HG03175 (cell line): ENCODE results near the gene TEKT3.

Experiments used
- ATAC-seq: cut with Tn5 transposase; IDR thresholded peaks from one replicate; pipeline ENCODE4 v1.9.1; 2021; ENCODE audit warnings: mild to moderate bottlenecking, moderate library complexity; ENCODE audit not compliant: unreplicated experiment

TEKT3 gene

DNA sequence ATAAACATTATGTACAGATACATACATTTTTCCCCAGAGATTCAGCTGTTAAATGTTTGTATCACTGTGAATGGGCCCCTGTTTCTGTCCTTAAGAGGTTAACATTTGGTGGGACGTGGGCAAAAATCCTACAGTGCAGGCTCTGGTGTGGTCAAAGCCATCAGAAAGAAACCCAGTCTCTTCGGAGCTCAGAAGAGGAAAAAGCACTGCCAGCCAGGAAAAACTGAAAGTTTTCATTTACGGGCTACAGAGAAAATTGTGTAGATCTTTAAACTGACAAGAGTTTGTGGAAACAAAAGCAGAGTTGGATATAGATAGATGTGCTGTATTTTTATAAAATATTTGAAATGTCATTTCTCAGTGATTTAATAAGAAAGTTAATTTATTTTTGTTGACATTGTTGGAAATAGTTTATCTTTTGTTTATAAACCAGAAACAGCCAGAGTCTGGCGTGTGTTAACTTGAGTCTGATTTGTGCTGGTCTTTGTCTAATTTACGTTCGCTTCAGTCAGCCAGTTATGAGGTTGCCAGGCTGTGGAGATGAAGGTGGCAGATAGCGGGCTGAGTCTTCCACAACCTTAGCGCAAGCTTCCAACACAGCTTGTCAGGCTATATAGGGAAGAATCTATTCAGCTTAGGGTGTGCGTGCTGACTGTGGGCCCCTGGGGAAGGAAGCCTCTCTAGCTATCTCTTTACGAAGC is 9.5 kb upstream of the TEKT3 start:
- ATAC-seq: no peak

DNA sequence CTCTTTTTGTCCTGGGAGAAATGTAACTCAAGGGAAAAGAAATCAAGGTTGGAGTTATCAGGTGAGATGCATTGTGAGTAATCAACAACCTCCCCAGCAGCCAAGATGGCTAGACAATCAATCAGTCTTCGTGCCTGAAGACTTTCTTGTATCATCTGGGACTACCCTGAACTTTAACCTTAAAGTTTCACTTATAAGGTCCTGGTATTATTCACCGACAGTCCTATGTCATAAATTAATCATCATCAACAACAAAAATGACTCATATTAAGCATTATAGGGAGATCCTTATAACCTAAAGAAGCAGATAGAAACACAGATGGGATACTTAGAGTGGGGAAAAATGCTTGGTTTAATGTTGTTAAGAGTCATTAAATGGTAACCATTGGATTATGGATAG is 7.7 kb upstream of the TEKT3 start:
- ATAC-seq: no peak

DNA sequence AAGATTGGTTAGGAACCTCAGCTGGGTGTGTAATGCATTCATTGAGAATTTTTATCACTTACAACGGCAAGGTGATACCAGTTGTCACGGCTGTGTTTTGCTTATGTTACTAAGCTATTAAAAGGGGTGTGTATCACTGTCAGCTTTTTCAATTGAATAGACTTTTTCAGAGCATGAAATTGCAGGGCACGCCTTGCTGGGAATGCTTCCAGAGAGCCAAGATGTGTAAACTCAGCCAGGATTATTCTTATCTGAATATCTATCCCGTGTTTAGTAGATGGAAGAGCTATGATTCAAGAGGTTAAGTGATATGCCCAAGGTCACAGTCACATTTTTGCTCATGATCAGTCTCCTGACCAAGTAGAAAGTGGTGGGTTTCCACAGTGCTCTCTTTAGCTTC is 6.6 kb upstream of the TEKT3 start:
- no peak for ATAC-seq

DNA sequence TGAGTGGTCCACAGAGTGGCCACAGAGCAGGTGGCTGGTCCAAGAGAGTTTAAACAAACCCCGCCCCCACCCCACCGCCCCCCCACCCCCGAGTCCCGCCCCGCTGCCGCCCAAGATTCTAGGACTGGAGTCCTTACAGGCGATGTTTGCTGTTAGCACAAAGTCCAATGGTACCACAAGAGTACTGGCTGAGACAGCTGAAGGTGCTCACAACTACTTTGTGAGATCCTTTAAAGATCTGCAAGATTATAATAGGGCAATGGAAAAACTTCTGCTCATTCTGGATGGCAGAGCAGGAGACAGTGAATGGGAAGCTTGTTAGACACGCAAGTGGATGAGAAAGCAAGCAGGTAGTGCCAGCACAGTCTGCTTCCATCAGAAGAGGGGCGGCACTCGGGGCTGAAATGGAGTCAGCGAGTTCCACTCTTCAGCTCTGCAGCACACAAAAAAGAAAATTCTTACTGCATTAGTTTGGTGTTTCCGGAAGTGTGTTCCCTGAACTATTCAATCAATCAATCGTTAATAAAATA is 4.7 kb upstream of the TEKT3 start:
- ATAC-seq: no peak

DNA sequence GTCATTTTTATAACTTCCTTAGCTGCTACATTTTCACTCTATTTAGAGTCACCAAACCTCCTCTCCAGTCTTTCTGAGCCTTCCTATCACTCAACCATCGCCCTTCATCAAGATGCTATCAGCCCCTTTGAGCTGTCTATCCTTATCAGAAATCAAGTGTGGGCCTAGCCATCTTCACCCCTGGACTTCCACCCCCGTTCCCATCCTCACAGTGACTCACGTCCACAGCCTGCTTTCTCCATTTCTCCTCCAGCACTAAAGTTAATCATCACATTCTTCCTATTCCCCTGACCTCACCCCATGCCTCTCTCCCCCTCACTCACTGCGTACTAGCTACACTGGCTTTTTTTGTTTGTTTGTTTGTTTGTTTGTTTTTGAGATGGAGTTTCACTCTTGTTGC is 2.4 kb upstream of the TEKT3 start:
- no peak for ATAC-seq

DNA sequence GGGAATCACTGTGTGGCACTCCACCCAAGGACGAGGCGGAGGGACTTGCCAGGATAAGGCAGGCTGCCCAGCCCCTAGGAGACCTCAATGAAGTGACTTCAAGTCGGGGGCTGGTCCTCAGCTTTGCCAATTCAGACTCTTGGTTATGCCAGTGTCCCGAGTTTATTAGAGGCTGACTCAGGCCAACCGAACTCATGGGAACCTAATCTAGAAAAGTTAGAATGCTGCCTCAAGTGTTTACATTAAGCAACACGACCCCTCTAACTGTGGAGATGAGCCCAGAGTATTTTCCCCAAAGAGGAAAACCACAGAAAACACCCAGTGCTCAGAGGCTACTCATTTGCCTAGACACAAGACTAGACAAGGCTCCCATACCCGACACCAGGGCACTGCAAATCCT is 1.1 kb upstream of the TEKT3 start:
- ATAC-seq: no peak

DNA sequence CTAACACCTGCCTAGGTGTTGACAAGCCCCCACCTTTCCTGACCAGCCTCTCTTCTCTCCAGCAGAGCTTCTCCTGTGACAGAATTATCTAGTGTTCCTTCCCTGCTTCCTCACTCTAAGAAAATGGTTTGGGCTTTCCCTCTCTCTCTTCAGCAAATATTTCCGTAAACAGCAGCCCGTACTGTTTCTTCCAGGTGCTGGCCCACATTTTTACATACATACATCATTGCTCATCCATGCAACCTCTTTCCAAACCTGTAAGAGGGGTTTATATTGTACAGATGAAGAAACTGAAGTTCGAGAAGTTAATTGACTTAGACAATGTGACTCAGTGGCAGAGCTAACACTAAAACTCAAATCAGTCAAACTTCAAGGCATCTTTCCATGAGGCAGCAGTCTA is 569 bp upstream of the TEKT3 start:
- ATAC-seq: no peak

DNA sequence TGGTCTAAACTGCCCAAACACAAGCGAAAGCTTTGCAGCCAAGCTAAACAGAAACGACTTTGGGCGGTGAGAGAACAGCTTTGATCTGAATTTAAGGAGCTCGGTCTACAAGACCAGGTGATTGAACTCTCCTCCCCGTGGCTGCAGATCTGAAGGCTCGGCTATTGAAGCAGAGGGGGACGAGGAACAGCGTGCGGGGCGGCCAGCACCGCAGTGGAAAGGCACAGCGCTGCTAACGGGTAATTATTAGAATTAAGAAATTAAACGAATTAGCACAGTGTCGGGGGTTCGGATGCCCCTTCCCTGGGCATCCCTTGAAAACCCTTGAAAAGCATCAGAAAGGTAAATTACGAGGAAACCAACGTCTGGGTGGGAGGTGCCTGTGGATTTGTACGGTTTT is 431 bp downstream of the TEKT3 start:
- no peak for ATAC-seq

DNA sequence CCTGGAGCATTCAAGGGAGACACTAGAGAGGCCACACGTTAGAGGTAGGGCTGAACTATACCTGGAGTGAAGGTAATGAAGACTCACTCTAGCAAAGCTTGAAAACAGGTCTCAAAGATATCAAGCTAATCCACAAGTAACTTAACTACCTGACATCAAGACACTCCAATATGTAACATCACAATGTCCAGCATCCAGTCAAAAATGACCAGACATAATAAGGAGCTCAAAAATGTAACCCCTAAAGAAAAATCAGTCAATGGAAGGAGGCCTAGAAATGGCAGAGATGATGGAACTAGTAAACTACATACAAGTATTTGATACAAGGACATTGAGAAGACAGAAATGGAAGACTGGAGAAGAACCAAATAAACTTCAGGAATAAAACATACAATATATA is 6.0 kb downstream of the TEKT3 start:
- no peak for ATAC-seq

DNA sequence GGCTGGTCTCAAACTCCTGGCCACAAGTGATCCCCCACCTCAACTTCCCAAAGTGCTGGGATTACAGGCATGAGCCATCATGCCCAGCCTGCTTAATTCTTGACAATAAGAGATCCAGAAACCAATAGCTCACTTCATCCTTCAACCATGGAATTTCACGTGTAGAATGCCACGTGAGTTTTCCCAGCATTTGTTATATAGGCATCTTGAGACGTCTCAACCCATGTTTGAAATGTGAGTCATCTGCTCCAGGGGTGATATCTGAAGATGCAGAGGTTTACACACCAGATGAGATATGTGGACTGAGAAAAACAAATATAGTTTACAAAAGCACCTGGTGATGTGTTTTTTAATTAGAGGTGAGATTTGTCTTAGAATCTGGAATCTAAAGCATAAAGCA is 7.1 kb downstream of the TEKT3 start:
- no peak for ATAC-seq

DNA sequence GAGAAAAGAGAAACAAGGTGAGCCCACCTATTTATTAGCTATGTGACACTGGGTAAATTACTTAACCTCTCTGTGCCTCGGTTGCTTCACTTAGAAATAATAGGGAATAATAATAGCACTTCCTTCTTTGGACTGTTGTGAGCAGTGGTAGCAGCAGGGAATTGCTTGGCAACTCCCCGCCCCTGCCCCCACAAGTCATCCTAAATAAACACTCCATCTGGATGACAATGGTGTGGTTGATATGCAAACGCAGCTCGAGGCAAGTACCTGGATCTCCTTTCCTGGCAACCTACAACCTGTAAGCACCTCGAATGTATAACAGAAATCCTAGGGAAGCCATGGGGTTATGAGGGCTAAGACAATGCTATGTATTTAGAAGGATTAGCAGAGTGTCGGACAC is 9.1 kb downstream of the TEKT3 start:
- no peak for ATAC-seq

DNA sequence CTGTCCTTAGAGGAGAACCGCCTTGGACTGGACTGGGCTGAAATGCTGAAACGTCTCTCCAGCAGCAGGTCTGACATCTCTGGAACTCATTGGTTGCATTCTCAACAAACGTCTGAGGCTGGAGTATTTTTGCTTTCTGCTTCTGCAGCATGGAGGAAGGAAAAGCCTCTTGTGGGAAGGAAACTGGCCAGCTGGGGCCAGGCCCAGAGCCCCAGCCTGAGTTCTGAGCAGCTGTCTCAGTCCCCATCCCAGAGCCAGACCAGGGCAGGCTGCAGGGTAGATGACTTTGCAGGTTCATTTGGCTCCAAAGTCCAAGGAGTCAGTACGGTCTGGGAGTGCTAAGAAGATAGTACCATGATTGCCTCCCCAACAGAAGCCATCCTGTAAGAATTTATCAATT is 18.3 kb downstream of the TEKT3 start:
- no peak for ATAC-seq

DNA sequence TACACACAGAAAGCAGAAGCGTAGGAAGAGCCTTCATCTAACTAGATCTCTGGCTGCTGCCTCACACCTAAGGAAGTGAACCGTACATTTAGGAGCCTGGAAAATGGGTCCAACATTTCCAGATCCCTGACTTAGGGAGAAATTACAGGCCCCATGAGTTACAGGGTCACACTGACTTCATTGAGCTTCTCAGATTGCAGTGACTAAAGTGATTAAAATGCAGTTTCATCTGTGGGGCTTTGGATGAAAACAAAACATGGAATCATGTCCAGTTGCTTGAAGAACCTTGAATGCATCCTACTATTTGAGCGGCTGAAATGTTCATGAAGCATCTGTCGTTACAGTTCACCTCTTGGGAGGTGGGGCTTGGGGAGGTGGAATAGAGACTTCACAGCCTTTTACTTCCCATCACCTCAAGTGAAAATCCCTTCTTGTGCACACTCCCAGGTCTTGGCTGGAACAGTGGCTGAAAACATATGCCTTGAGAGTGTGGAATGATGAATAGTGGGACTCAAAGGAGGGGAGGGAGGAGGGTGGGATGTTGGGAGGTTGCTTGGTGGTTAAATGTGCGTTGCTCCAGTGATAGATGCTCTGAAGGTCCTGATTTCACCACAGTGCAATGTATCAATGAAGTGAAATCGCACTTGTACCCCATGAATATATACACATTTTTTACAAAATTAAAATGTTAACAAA is 19.7 kb downstream of the TEKT3 start:
- ATAC-seq: no peak

DNA sequence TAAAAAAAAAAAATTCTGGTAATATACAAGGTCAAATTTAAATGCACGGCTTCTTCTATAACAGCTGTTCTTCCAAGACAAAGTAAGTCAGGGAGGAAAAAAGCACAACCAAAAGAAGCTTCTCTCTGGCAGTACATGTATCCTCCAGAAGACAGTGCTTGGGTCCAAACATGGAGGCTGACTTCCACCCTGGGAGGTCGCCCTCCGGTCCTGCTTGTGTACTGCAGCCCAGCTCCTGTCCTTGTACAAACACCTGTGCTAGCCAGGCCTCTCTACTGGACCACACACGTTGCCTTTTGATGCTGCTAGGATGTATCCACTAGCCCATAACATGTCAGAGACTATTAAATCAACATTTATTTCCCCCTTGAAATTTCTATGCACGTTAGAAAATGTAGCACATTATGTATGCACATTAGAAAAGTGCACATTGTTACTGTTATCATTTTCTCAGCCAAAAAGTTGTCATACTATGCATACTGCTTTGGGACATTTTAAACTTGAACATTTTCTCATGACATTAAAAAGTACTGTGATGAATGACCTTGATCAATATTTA is 21.9 kb downstream of the TEKT3 start:
- no peak for ATAC-seq

DNA sequence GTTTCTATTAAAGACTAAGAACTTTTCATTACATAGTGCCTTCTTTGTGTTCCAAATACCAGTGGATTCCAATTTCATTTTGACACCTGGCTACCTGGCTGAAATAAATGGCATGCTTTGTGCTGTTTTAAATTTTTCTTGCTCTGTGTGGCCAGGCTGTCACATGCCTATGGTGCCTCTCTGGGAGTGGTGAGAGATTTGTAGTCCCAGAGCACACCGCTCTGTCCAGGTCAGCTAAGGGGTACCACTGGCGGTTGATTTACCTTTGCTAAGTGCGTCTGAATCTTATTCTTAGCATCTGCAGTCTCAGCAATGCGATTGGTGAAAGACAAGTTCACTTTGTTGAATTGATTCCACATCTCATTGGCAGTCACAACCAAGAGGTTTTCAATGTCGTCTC is 29.4 kb downstream of the TEKT3 start:
- ATAC-seq: no peak

DNA sequence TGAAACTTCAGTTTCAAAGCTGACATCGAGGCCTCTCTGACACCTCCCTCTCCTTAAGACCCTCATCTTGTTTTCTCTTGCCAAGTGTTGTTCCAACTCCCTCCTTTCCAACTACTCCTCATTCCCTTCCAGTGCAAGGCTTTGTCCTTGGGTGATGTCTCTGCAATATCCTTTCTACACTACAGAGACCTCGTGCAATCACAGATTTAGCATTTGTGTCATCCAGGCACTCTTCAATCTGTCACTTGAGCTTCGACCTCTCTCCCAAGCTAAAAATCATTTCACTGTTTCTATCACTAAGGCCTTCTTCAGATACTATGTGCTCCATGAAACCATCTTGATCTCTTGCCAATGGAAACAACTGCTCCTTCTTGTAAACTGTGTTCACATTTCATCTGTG is 31.6 kb downstream of the TEKT3 start:
- ATAC-seq: no peak

DNA sequence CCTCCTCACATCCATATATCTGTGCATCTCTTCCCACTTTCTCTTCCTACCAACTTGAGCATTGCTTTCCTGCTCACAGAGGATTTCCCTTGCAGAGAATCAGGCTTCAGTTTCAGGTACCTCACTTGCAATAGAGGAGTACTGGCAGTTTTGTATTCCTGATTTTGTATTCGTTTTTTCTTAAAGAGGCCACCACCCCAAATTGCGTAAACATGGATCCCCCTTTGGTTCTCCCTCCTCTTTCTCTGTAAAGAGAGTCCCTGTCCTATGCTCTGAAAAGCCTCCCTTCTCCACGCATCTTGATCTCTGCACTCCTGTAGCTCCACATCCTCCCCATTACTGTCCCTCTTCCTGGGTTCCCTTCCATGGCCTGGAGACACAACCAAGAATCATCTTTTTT is 32.2 kb downstream of the TEKT3 start:
- no peak for ATAC-seq

DNA sequence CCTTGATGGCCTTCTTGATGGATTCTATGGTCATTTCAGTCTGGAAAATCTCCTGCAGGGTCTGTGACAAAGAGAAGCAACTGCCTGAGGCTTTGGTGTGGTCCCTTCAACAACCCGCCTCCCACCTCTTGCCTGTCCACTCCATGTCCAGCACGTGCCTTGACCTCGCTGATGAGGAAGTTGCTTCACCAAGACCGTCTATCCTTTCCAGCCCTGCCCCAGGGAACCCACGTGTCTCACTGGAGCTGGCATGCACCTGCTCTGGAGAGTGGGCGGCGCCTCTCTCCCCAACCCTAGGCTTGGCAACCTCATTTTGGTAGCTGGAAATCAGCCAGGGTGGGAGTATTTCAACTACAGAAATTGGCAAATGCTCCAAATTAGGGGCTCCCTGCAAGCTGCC is 32.6 kb downstream of the TEKT3 start:
- no peak for ATAC-seq

DNA sequence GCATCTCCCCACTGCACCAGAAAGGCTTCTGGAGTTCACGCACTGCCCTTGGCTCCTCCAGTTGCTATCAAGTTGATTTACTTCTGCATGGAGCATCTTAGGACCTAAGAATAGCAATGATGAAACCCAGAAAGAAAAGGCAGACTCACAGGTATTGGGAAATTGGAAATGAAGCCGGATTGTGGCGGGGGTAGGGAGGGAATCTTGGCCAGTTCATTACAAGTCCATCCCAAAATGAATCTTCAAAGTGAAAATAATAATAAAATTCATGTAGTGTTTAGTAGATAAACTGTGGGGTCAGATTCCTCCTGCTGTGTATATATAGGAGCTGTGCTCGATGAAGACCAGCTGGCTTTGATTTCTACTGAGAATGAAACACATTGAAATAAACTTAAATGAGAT is 33.7 kb downstream of the TEKT3 start:
- ATAC-seq: no peak

DNA sequence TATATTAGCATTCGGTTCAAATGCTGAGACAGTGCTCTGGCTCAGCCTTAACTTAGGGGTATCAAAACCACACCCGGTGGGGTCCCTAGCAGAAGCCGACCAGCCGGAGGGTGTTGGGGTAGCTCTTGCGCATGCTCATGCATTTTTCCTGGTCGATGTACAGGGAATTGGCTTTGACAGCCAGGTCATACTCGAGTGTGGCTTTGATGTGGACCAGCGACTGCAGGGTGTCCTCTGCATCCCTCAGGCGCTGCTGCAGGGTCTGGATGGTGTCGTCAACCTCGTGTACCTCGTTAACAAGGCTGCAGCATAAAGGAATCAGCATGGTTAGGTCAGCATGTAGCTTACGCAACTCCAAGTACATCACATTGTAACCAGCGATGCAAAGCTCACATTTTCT is 37.5 kb downstream of the TEKT3 start:
- no peak for ATAC-seq

DNA sequence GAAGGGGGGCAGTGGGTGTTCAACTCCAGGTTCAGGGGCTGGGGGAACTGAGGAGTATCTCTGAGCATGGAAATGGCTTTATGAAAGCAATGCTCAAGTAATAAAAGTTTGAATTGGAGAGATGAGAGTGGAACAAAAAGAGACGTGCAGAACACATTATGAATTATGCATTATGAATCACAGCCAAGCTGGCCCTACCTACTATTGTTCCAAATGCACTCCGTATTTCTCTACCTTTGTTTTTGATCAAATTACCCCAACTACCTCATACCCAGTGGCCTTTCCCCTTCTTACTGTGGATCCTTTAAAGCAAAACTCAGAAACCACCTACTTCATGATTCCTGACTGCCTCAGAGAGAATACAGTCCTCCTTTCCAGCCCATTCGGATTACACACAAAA is 38.1 kb downstream of the TEKT3 start:
- no peak for ATAC-seq

DNA sequence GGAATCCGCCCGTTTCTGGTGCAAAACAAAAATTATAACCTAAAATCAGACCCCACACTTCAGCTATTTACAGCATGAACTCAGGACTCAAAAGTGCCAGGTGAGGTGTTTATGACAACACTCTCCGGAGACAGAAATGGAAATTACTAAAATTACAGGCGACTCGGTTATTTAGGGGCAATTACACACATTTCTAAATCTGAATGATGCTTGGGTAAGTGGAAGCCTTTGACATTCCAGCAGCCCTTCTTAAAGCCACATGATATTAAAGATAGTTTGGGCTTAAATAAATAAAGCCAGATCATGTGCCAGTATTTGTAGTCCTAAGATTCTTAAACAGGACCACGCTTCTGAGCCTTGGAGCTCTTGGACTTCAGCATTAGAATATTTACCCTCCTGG is 39.6 kb downstream of the TEKT3 start:
- ATAC-seq: no peak
